Ovary (tissue), 9 donors: ENCODE data around the gene MAP4K2. TPM values are rescaled to one million over a fixed set of nuclear protein-coding genes. Genes with fewer than 3 reads are reported as not detected.

Experiments used
- DNase-seq, 5 donors: peaks; one replicate each; pipeline ENCODE4 v3.0.0-alpha.2; 2019 to 2020
- H3K27ac ChIP-seq, 2 donors: fragments of 200-600 bp; one replicate each; pipeline versions ENCODE4 v1.5.1 to v1.8.0; 2019 to 2022
- H3K27me3 ChIP-seq: fragments of 200-600 bp; one replicate; pipeline ENCODE4 v1.8.0; 2022
- H3K36me3 ChIP-seq: fragments of 200-600 bp; sonication (generic); one replicate; pipeline ENCODE4 v1.5.1; 2019
- H3K4me1 ChIP-seq: one replicate; pipeline ENCODE4 v1.8.1; 2013; ENCODE audit warnings: mild to moderate bottlenecking, moderate library complexity; ENCODE audit not compliant: insufficient read depth
- H3K4me3 ChIP-seq: fragments of 200-600 bp; sonication (generic); one replicate; pipeline ENCODE4 v1.5.1; 2017
- H3K9me3 ChIP-seq, 2 donors: fragments of 200-600 bp in 1 of 2; sonication (generic) in 1 of 2; one replicate each; pipeline versions ENCODE4 v1.5.1 to v1.8.1; 2013 to 2019; ENCODE audit warnings: mild to moderate bottlenecking in 1 of 2, moderate library complexity in 1 of 2
- EP300 ChIP-seq: sonication (generic); formaldehyde crosslinking; IDR thresholded peaks from one replicate; pipeline ENCODE4 v1.6.1; 2017; ENCODE audit warnings: antibody characterized with exemption
- POLR2A ChIP-seq: fragments of 450-650 bp; IDR thresholded peaks from one replicate; pipeline ENCODE4 v1.6.1; 2017; ENCODE audit warnings: antibody characterized with exemption, mild to moderate bottlenecking, moderate library complexity
- WGBS, 3 donors: extraction: QIAGEN DNeasy Blood & Tissue Kit in 1 of 3; methylation state at CpG; one replicate each; pipeline versions ENCODE4 v1.1.5 to v1.1.7; 2013 to 2017; 5-methylcytosine and 5-hydroxymethylcytosine counted together
- intact Hi-C, 4 donors: fragments of 100-400 bp; cut with DNase I; formaldehyde crosslinking; loops; one replicate each; pipeline versions ENCODE4 v1.11.0 to v1.15.1; 2022 to 2023
- polyA plus RNA-seq, 2 donors: library from polyadenylated mRNA; stranded (reverse); fragments of 200-250 nt in 1 of 2; fragments of 350-450 nt in 1 of 2; fragmentation: Illumina TruSeq in 1 of 2; extraction: RNeasy Lipid Tissue Mini Kit (QIAGEN cat#74804) in 1 of 2; gene quantifications; one replicate each; pipeline ENCODE4 v1.2.3, GENCODE V29; 2013 to 2014
- total RNA-seq, 7 donors: library from RNA; depleted of rRNA in 2 of 7; stranded (reverse); fragments of >200 nt in 2 of 7; fragmentation: NEBNext Ultra II Directional in 3 of 7; extraction: Animal tissue kit (Norgen Biotek cat#: 25700) in 3 of 7; gene quantifications; one replicate each; pipeline versions ENCODE4 v1.1.0 to v1.2.4, GENCODE V29; 2016 to 2023
- TF ChIP-seq, protein P1 (sequence below), 3 donors: fragments of 450-650 bp in 2 of 3; fragments of 200-600 bp in 1 of 3; IDR thresholded peaks; one replicate each; pipeline versions ENCODE4 v1.5.1 to v1.8.0; 2016 to 2022; ENCODE audit warnings: antibody characterized with exemption in 3 of 3, mild to moderate bottlenecking in 1 of 3
- donor health status: DM: no; HTN: no; CAD: no; lungs with moderate emphysema.
- donor health status: DM: no; HTN: no; CAD: no.
- donor health status: Bipolar disorder and iron deficiency.
- donor health status: DM: yes; HTN: yes; CAD: no.
- donor health status: DM: no; HTN: no; CAD: no.
- donor health status: DM: yes; HTN: yes; CAD: no.

MAP4K2 gene
- total and polyA plus RNA-seq, 9 donors: 2.3 to 15.5 (median 11.4) TPM

DNA sequence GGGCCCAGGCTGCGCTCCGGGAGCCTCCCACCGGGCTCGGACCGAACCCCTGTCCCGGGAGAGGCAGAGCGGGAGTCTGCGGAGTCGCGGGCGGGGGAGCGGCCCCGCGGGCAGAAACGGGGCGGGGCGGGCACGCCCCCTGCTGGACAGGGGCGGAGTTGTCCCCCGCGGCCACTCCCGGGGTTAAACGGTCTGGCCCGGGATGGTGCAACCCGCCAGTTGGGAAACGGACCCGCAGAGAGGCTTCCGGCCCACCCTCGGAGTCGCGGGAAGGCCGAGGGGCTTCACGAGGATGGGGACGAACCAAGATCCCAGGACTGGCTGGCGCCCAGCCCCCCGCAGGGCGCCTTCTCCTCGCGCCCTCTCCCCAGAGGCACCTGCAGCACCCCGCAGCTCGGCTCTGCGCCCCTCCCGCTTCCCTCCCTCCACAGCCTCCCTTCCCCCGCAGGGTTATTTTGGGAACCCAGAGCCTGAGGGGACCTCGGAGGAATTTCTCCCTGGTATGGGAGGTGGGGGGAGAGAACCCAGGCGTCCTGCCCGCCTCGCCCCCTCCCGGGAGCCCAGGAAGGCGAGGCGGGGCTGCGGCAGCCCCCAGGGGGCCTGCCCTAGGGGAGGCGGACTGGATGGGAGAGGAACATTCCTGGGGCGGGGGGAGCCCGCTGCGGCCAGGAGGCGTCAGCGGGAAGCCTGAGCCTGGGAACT, 60.0 kb downstream of the MAP4K2 start:
- TF ChIP-seq EP300: no peak
- TF ChIP-seq, protein P1, sequence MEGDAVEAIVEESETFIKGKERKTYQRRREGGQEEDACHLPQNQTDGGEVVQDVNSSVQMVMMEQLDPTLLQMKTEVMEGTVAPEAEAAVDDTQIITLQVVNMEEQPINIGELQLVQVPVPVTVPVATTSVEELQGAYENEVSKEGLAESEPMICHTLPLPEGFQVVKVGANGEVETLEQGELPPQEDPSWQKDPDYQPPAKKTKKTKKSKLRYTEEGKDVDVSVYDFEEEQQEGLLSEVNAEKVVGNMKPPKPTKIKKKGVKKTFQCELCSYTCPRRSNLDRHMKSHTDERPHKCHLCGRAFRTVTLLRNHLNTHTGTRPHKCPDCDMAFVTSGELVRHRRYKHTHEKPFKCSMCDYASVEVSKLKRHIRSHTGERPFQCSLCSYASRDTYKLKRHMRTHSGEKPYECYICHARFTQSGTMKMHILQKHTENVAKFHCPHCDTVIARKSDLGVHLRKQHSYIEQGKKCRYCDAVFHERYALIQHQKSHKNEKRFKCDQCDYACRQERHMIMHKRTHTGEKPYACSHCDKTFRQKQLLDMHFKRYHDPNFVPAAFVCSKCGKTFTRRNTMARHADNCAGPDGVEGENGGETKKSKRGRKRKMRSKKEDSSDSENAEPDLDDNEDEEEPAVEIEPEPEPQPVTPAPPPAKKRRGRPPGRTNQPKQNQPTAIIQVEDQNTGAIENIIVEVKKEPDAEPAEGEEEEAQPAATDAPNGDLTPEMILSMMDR (IDR thresholded peaks at IDR 0.05): peak; percentile 18 to 69 (median 44)
- 0 to 1% (median 1%) methylated on average over 26 to 58 of the region's 58 CpGs for WGBS, 3 donors

GRCh38 chr11:64742087-64742888, 60.7 kb downstream of the MAP4K2 start:
- Histone ChIP-seq H3K27ac (no peak overlapping the region), H3K27me3 (no peaks in the 10 kb centered on the region), H3K9me3 (no peaks in the 10 kb centered on the region), H3K4me3 (peak overlapping the region; percentile 44), H3K4me1 (peaks cover 11% of the 10 kb centered on the region), H3K36me3 (no peaks in the 10 kb centered on the region)
- no peak for DNase-seq
- TF ChIP-seq POLR2A (no peak), EP300 (no peak)
- TF ChIP-seq, protein P1 (IDR thresholded peaks at IDR 0.05): no peak
- WGBS, 3 donors: 16 to 35% (median 19%) methylated on average over 40 to 54 of the region's 54 CpGs
- intact Hi-C loops: loop anchor here in 1 of 4 donors (5.0 kb wide), 1 partner anchor 35 kb away; the partner anchor contains the start of gene SF1

More for the DNA sequence above, 60.0 kb downstream of the MAP4K2 start:
- Histone ChIP-seq H3K27me3 (no peaks in the 10 kb centered on the region), H3K27ac (no peak overlapping the region), H3K9me3 (no peaks in the 10 kb centered on the region), H3K36me3 (no peaks in the 10 kb centered on the region), H3K4me3 (peak overlapping the region; percentile 44), H3K4me1 (peaks cover 11% of the 10 kb centered on the region)
- intact Hi-C loops: loop anchor here in 1 of 4 donors (5.0 kb wide), 1 partner anchor 34 kb away; the partner anchor contains the start of gene SF1
- DNase-seq: peak; percentile 48 to 81 (median 75)

DNA sequence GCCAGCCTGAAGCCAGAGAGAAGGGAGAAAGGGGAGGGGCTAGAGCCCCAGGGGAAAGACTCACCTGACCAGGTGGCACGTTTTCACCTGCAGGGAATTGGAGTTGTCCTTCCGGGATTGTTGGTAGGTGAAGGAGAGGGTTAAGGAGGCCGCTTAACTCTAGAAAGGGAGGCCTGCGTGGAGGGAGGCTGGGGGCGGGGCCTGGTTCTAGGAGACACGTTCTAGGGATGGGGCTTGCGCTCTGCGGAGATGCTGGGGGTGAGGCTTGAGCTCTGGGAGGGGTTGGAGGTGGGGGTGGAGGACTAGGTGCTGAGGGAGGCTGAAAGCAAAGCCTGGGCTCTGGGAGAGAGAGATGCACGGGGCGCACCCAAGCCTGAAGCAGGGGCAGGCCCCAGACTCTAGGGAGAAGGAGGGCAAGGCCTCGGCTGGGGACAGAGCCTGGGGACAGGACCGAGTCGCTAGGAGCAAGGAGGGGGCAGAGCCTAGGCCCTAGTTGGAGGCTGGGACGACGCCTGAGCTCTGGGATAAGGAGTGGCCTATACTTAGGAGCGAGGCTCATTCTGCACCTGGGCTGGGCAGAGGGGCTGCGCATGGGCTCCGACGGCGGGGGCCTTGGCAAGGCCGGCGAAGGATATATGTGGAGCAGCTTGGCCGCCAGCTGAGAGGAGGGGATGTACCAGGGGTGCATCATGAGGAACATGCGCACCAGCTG, 61.5 kb downstream of the MAP4K2 start:
- no peak for DNase-seq
- H3K36me3 ChIP-seq: no peaks in the 10 kb centered on the region
- peak overlapping the region; percentile 44 for H3K4me3 ChIP-seq
- H3K27me3 ChIP-seq: no peaks in the 10 kb centered on the region
- TF ChIP-seq, protein P1 (IDR thresholded peaks at IDR 0.05): no peak
- TF ChIP-seq EP300: no peak
- no peak for TF ChIP-seq POLR2A
- no peaks in the 10 kb centered on the region for H3K9me3 ChIP-seq
- H3K27ac ChIP-seq: no peak overlapping the region
- intact Hi-C loops: loop anchor here in 1 of 4 donors (5.0 kb wide), 1 partner anchor 36 kb away; the partner anchor contains the start of gene SF1
- 71 to 78% (median 72%) methylated on average over 24 of the region's 24 CpGs for WGBS, 3 donors
- peaks cover 11% of the 10 kb centered on the region for H3K4me1 ChIP-seq

DNA sequence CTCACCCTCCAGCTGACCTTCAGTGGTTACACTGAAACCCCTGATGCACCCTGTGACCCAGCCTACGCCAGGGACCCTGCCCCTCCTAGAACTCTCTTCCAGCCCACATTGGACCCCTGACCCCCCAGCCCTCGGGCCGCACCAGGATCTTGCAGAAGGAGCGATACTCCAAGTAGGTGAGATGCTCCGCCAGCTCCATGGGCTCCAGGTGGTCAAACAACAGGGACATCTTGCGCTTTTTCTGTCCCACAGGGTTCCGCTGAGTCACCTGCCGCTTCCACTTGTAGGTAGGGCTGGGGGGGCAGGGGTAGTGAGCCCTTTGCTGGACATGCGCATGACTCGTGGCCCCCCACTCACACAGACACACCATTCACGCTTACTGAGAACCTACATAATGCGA, 63.1 kb downstream of the MAP4K2 start:
- Histone ChIP-seq H3K27ac (no peak overlapping the region), H3K4me3 (no peak overlapping the region), H3K36me3 (no peaks in the 10 kb centered on the region), H3K4me1 (peaks cover 4% of the 10 kb centered on the region), H3K9me3 (no peaks in the 10 kb centered on the region), H3K27me3 (no peaks in the 10 kb centered on the region)
- intact Hi-C loops: loop anchor here in 1 of 4 donors (5.0 kb wide), 1 partner anchor 37 kb away; the partner anchor contains the start of gene SF1
- no peak for DNase-seq
- TF ChIP-seq, protein P1 (IDR thresholded peaks at IDR 0.05): no peak
- TF ChIP-seq POLR2A: no peak
- TF ChIP-seq EP300: no peak
- 91% methylated on average over 12 of the region's 12 CpGs for WGBS, 3 donors
